Measurements from ENCODE around the gene TSTD2. TPM values are rescaled to one million over a fixed set of nuclear protein-coding genes. Genes with fewer than 3 reads are reported as not detected.
"Not testable (repeated sequence)": the region's sequence is repeated elsewhere in the genome, so short reads cannot be mapped to it uniquely, and the experiment has no call there.

The TSTD2 gene
- total RNA-seq, 1 donor from 2014 or later, result 21.4 TPM

GRCh38 chr9:97598461-97599288, 34.5 kb downstream of the TSTD2 start:
- no peaks in the 10 kb centered on the region for H3K9me3 ChIP-seq (ENCODE audit: control insufficient read depth in 3 of 3, low read length in 3 of 3)
- H3K36me3 ChIP-seq (ENCODE audit: control insufficient read depth in 3 of 3, insufficient read depth in 3 of 3, low read length in 3 of 3), result peaks cover 19 to 30% (median 26%) of the 10 kb centered on the region in 3 donors
- peak overlapping the region in 1 of 3 donors; percentile 57 for H3K4me3 ChIP-seq (ENCODE audit: low read length in 3 of 3)
- no peak overlapping the region for H3K9ac ChIP-seq (ENCODE audit: low read depth in 1 of 3, low read length in 3 of 3)
- no peaks in the 10 kb centered on the region for H3K27me3 ChIP-seq (ENCODE audit: control insufficient read depth in 3 of 3, insufficient read depth in 3 of 3, low read length in 3 of 3)
- peaks cover 68 to 87% (median 85%) of the 10 kb centered on the region in 3 donors for H3K4me1 ChIP-seq (ENCODE audit: control insufficient read depth in 3 of 3, insufficient read depth in 3 of 3, low read length in 3 of 3)
- H3K27ac ChIP-seq (ENCODE audit: low read depth, low read length), result peak overlapping the region; percentile 44

GRCh38 chr9:97596906-97597305, 36.3 kb downstream of the TSTD2 start:
- Histone ChIP-seq H3K4me1 (ENCODE audit: control insufficient read depth in 3 of 3, insufficient read depth in 3 of 3, low read length in 3 of 3) (peaks cover 66 to 84% (median 84%) of the 10 kb centered on the region in 3 donors), H3K27ac (ENCODE audit: low read depth, low read length) (no peak overlapping the region), H3K9me3 (ENCODE audit: control insufficient read depth in 3 of 3, low read length in 3 of 3) (no peaks in the 10 kb centered on the region), H3K9ac (ENCODE audit: low read depth in 1 of 3, low read length in 3 of 3) (no peak overlapping the region), H3K36me3 (ENCODE audit: control insufficient read depth in 3 of 3, insufficient read depth in 3 of 3, low read length in 3 of 3) (peaks cover 11 to 25% (median 15%) of the 10 kb centered on the region in 3 donors), H3K4me3 (ENCODE audit: low read length in 3 of 3) (no peak overlapping the region), H3K27me3 (ENCODE audit: control insufficient read depth in 3 of 3, insufficient read depth in 3 of 3, low read length in 3 of 3) (no peaks in the 10 kb centered on the region)

- H3K27me3 ChIP-seq (ENCODE audit: control insufficient read depth in 3 of 3, insufficient read depth in 3 of 3, low read length in 3 of 3), result no peaks in the 10 kb centered on the region
- peaks cover 8 to 14% (median 10%) of the 10 kb centered on the region in 3 donors for H3K36me3 ChIP-seq (ENCODE audit: control insufficient read depth in 3 of 3, insufficient read depth in 3 of 3, low read length in 3 of 3)
- H3K9ac ChIP-seq (ENCODE audit: low read depth in 1 of 3, low read length in 3 of 3), result peak overlapping the region in 2 of 3 donors; percentile 50 to 57
- no peaks in the 10 kb centered on the region for H3K9me3 ChIP-seq (ENCODE audit: control insufficient read depth in 3 of 3, low read length in 3 of 3)
- H3K27ac ChIP-seq (ENCODE audit: low read depth, low read length), result peak overlapping the region; percentile 75
- peaks cover 49 to 70% (median 70%) of the 10 kb centered on the region in 3 donors for H3K4me1 ChIP-seq (ENCODE audit: control insufficient read depth in 3 of 3, insufficient read depth in 3 of 3, low read length in 3 of 3)
- H3K4me3 ChIP-seq (ENCODE audit: low read length in 3 of 3), result peak overlapping the region in 1 of 3 donors; percentile 16
These were observed 38.7 kb downstream of the TSTD2 start for GRCh38 chr9:97594381-97594921.

GRCh38 chr9:97593960-97594359, 39.2 kb downstream of the TSTD2 start:
- Histone ChIP-seq H3K27ac (ENCODE audit: low read depth, low read length) (peak overlapping the region; percentile 75), H3K9me3 (ENCODE audit: control insufficient read depth in 3 of 3, low read length in 3 of 3) (no peaks in the 10 kb centered on the region), H3K27me3 (ENCODE audit: control insufficient read depth in 3 of 3, insufficient read depth in 3 of 3, low read length in 3 of 3) (no peaks in the 10 kb centered on the region), H3K4me3 (ENCODE audit: low read length in 3 of 3) (no peak overlapping the region), H3K36me3 (ENCODE audit: control insufficient read depth in 3 of 3, insufficient read depth in 3 of 3, low read length in 3 of 3) (peaks cover 5 to 11% (median 8%) of the 10 kb centered on the region in 3 donors), H3K4me1 (ENCODE audit: control insufficient read depth in 3 of 3, insufficient read depth in 3 of 3, low read length in 3 of 3) (peaks cover 44 to 66% (median 65%) of the 10 kb centered on the region in 3 donors), H3K9ac (ENCODE audit: low read depth in 1 of 3, low read length in 3 of 3) (peak overlapping the region; percentile 18 to 65 (median 50))

GRCh38 chr9:97592126-97592525, 41.0 kb downstream of the TSTD2 start:
- Histone ChIP-seq H3K36me3 (ENCODE audit: control insufficient read depth in 3 of 3, insufficient read depth in 3 of 3, low read length in 3 of 3) (peaks cover 5 to 11% (median 8%) of the 10 kb centered on the region in 3 donors), H3K9ac (ENCODE audit: low read depth in 1 of 3, low read length in 3 of 3) (no peak overlapping the region), H3K9me3 (ENCODE audit: control insufficient read depth in 3 of 3, low read length in 3 of 3) (no peaks in the 10 kb centered on the region), H3K4me3 (ENCODE audit: low read length in 3 of 3) (no peak overlapping the region), H3K27ac (ENCODE audit: low read depth, low read length) (no peak overlapping the region), H3K4me1 (ENCODE audit: control insufficient read depth in 3 of 3, insufficient read depth in 3 of 3, low read length in 3 of 3) (peaks cover 31 to 51% (median 51%) of the 10 kb centered on the region in 3 donors), H3K27me3 (ENCODE audit: control insufficient read depth in 3 of 3, insufficient read depth in 3 of 3, low read length in 3 of 3) (no peaks in the 10 kb centered on the region)

- Histone ChIP-seq H3K9me3 (ENCODE audit: control insufficient read depth in 3 of 3, low read length in 3 of 3) (no peaks in the 10 kb centered on the region), H3K27ac (ENCODE audit: low read depth, low read length) (no peak overlapping the region), H3K27me3 (ENCODE audit: control insufficient read depth in 3 of 3, insufficient read depth in 3 of 3, low read length in 3 of 3) (no peaks in the 10 kb centered on the region), H3K9ac (ENCODE audit: low read depth in 1 of 3, low read length in 3 of 3) (no peak overlapping the region), H3K36me3 (ENCODE audit: control insufficient read depth in 3 of 3, insufficient read depth in 3 of 3, low read length in 3 of 3) (peaks cover 5 to 11% (median 8%) of the 10 kb centered on the region in 3 donors), H3K4me3 (ENCODE audit: low read length in 3 of 3) (no peak overlapping the region), H3K4me1 (ENCODE audit: control insufficient read depth in 3 of 3, insufficient read depth in 3 of 3, low read length in 3 of 3) (peaks cover 29 to 46% (median 45%) of the 10 kb centered on the region in 3 donors)
These were observed 41.6 kb downstream of the TSTD2 start for GRCh38 chr9:97591535-97591934.

- H3K4me1 ChIP-seq (ENCODE audit: control insufficient read depth in 3 of 3, insufficient read depth in 3 of 3, low read length in 3 of 3); H3K36me3 ChIP-seq (ENCODE audit: control insufficient read depth in 3 of 3, insufficient read depth in 3 of 3, low read length in 3 of 3): not testable (repeated sequence)
These were observed 46.3 kb downstream of the TSTD2 start for GRCh38 chr9:97586909-97587308.

GRCh38 chr9:97584778-97585177, 48.4 kb downstream of the TSTD2 start:
- not testable (repeated sequence) for H3K9me3 ChIP-seq (ENCODE audit: control insufficient read depth in 3 of 3, low read length in 3 of 3); H3K36me3 ChIP-seq (ENCODE audit: control insufficient read depth in 3 of 3, insufficient read depth in 3 of 3, low read length in 3 of 3); H3K4me1 ChIP-seq (ENCODE audit: control insufficient read depth in 3 of 3, insufficient read depth in 3 of 3, low read length in 3 of 3); H3K9ac ChIP-seq (ENCODE audit: low read depth in 1 of 3, low read length in 3 of 3); H3K27me3 ChIP-seq (ENCODE audit: control insufficient read depth in 3 of 3, insufficient read depth in 3 of 3, low read length in 3 of 3); H3K27ac ChIP-seq (ENCODE audit: low read depth, low read length); H3K4me3 ChIP-seq (ENCODE audit: low read length in 3 of 3)

More at GRCh38 chr9:97586909-97587308, 46.3 kb downstream of the TSTD2 start:
- not testable (repeated sequence) for H3K9ac ChIP-seq (ENCODE audit: low read depth in 1 of 3, low read length in 3 of 3); H3K9me3 ChIP-seq (ENCODE audit: control insufficient read depth in 3 of 3, low read length in 3 of 3); H3K4me3 ChIP-seq (ENCODE audit: low read length in 3 of 3); H3K27ac ChIP-seq (ENCODE audit: low read depth, low read length); H3K27me3 ChIP-seq (ENCODE audit: control insufficient read depth in 3 of 3, insufficient read depth in 3 of 3, low read length in 3 of 3)

- not testable (repeated sequence) for H3K27ac ChIP-seq (ENCODE audit: low read depth, low read length); H3K9me3 ChIP-seq (ENCODE audit: control insufficient read depth in 3 of 3, low read length in 3 of 3); H3K9ac ChIP-seq (ENCODE audit: low read depth in 1 of 3, low read length in 3 of 3); H3K27me3 ChIP-seq (ENCODE audit: control insufficient read depth in 3 of 3, insufficient read depth in 3 of 3, low read length in 3 of 3); H3K36me3 ChIP-seq (ENCODE audit: control insufficient read depth in 3 of 3, insufficient read depth in 3 of 3, low read length in 3 of 3); H3K4me3 ChIP-seq (ENCODE audit: low read length in 3 of 3)
- H3K4me1 ChIP-seq (ENCODE audit: control insufficient read depth in 3 of 3, insufficient read depth in 3 of 3, low read length in 3 of 3), result peaks cover 17 to 23% (median 17%) of the 10 kb centered on the region in 3 donors
These were observed 51.6 kb downstream of the TSTD2 start for GRCh38 chr9:97581590-97581989.

GRCh38 chr9:97579914-97580313, 53.3 kb downstream of the TSTD2 start:
- Histone ChIP-seq H3K27ac (ENCODE audit: low read depth, low read length) (no peak overlapping the region), H3K4me3 (ENCODE audit: low read length in 3 of 3) (no peak overlapping the region), H3K4me1 (ENCODE audit: control insufficient read depth in 3 of 3, insufficient read depth in 3 of 3, low read length in 3 of 3) (peaks cover 17 to 23% (median 17%) of the 10 kb centered on the region in 3 donors)

More at GRCh38 chr9:97579914-97580313, 53.3 kb downstream of the TSTD2 start:
- Histone ChIP-seq H3K9ac (ENCODE audit: low read depth in 1 of 3, low read length in 3 of 3) (no peak overlapping the region), H3K36me3 (ENCODE audit: control insufficient read depth in 3 of 3, insufficient read depth in 3 of 3, low read length in 3 of 3) (peaks cover 2 to 8% (median 3%) of the 10 kb centered on the region in 3 donors), H3K9me3 (ENCODE audit: control insufficient read depth in 3 of 3, low read length in 3 of 3) (no peaks in the 10 kb centered on the region), H3K27me3 (ENCODE audit: control insufficient read depth in 3 of 3, insufficient read depth in 3 of 3, low read length in 3 of 3) (no peaks in the 10 kb centered on the region)

Measured in skeletal muscle tissue (tissue), 4 donors.